Lower leg skin (tissue), 3 donors: Measurements from ENCODE around the gene ANKRD42.

Experiments
- CTCF ChIP-seq, 3 donors: fragments of 450-650 bp; IDR thresholded peaks; one replicate each; pipeline ENCODE4 v1.5.1; 2016; ENCODE audit warnings: antibody characterized with exemption in 3 of 3, mild to moderate bottlenecking in 3 of 3, moderate library complexity in 2 of 3
- POLR2A ChIP-seq, 2 donors: fragments of 450-650 bp; IDR thresholded peaks; one replicate each; pipeline ENCODE4 v1.6.1; 2016 to 2017; ENCODE audit warnings: antibody characterized with exemption in 2 of 2, mild to moderate bottlenecking in 1 of 2, moderate library complexity in 1 of 2

GRCh38 chr11:83238111-83238510 lies 44.6 kb downstream of the ANKRD42 start:
- TF ChIP-seq POLR2A (IDR thresholded peaks at IDR 0.05) (no peak), CTCF (IDR thresholded peaks at IDR 0.05) (no peak)
